GM18511 (cell line): Measurements from ENCODE around the gene BRD7.

Experiments used
- ATAC-seq: cut with Tn5 transposase; IDR thresholded peaks from one replicate; pipeline ENCODE4 v1.9.1; 2021; ENCODE audit warnings: mild to moderate bottlenecking, moderate library complexity; ENCODE audit not compliant: unreplicated experiment

The BRD7 gene

DNA sequence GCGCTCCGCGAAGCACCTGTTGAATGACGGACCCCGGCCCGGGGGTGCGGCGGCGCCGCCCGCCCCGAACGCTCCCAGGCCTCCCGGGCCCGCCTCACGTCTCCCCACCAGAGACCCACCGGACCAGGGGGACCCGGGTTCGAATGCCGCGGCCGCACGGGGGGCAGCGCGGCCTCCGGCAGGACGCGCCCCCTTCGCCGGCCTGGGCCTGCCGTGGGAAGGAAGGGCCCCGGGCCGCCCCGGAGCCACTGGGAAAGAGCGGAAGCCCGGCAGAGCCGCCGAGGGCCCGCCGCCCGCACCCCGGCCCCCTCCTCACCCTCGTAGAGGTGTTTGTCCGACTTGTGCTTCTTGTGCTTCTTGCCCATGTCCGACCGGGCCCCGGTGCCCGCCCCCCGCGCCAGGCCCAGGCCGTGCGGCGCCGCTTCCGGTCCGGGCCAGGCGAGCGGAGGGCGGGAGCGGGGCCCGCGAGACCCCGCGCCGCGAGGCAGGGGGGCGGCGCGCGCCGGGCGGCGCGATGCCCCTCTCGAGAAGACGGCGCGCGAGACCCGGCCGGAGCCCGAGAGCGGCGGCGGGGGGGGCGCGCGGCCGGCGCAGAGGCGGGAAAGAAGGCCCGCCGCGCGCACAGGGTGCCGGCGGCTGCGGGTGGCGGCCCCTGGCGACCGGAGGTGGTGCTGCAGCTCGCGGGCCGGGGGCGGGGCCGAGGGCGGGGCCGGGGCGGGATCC, at the start of gene BRD7:
TSS of gene BRD7 (minus strand) at position 579 of the 723 bp plus-strand sequence. CDS start at position 365, 214 bp downstream.
- ATAC-seq: peak; percentile 81

GRCh38 chr16:50416388-50416787, 47.6 kb upstream of the BRD7 start:
- no peak for ATAC-seq

- no peak for ATAC-seq
Observed at GRCh38 chr16:50414152-50414551, 45.4 kb upstream of the BRD7 start.

DNA sequence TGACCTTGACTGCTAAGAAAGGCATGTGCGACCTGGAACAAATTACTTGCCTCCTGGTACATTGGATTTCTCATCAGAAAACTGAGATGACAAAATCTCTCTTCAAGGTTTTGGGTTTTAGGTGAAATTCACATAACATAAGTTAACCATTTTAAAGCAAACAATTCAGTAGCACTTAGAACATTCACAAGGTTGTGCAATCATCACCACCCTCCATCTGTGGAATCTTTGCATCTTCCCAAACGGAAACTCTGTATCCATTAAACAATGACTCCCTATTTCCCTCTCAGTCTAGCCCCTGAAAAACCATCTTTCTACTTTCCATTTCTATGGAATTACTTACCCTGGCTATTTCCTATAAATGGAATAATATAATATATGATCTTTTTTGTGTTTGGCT, 42.2 kb upstream of the BRD7 start:
- ATAC-seq: no peak

GRCh38 chr16:50408001-50408561, 39.3 kb upstream of the BRD7 start:
- ATAC-seq: no peak

- ATAC-seq: no peak
Observed at GRCh38 chr16:50407351-50407750, 38.6 kb upstream of the BRD7 start.

- no peak for ATAC-seq
Observed at GRCh38 chr16:50403491-50403890, 34.7 kb upstream of the BRD7 start.

GRCh38 chr16:50402298-50402895, 33.6 kb upstream of the BRD7 start:
- no peak for ATAC-seq

DNA sequence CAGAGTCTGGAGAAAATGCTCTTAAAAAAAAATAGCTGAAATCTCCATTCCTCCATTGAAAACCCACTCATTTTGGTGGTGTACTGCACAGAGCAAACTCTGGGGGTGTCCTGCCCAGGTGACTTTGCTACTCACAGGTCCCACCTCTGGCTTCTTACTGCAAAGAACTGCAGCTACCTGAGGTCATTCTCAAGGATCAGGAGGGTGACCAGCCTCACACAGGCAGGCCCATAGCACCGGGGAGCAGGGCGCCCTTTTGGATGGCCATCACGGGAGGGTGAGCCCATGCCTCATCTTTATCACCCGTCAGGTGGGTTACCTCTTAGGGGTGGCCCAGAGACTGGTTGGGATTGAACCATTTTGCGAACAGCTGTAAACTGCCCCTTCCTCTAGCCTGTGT, 32.6 kb upstream of the BRD7 start:
- ATAC-seq: no peak

GRCh38 chr16:50400967-50401348, 32.2 kb upstream of the BRD7 start:
- no peak for ATAC-seq

DNA sequence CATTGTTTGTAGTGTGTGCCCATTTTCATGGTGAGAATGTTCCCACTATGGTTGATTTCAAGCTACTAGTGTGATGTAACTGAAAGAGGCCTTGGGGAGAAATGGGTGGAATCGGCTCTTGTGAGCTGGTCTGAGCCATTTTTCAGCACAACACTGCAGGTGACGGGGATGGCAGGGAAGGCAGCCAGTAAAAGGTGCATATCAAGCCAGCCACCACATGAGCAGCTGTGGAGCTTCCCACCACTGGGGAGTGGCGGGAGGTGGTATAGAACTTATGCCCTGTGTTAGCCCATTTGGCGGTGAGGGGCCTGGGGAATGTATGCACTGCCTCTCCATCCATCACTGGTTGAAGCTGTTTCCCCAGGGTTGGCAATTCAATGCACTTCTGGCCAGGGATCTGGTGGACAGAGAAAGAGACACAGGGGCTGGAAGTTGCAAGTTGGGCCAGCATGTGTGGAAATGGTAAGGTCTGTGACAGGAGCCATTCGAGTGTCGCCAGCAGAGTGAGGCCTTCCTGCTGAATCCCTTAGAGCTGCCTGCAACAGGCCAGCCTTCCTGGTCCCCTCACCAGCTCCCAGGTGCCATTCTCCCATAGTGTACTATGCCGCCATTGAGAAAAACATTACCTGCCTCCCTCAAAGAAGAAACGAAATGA, 31.7 kb upstream of the BRD7 start:
- no peak for ATAC-seq

DNA sequence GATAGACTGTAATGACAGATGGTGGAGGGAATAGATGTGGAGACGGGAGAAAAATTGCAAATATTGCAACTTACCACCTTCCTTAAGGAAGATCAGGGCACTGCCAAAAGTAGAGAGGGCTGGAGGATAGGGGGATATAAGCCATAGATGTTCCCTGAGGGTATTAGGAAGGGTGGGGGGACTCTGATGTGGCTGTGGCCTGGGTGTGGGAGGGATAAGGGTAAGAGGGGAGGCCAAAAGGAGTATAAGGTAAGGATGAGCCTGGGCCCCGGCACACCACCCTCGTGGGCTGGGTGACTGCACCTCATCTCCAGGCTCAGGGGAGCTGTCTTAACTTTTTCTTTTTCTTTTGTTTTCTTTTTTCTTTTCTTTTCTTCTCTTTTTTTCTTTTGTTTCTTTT, 30.6 kb upstream of the BRD7 start:
- ATAC-seq: no peak

- ATAC-seq: no peak
Observed at GRCh38 chr16:50398336-50398735, 29.5 kb upstream of the BRD7 start.

- no peak for ATAC-seq
Observed at GRCh38 chr16:50396761-50397535, 28.2 kb upstream of the BRD7 start.

- no peak for ATAC-seq
Observed at GRCh38 chr16:50395763-50396710, 27.2 kb upstream of the BRD7 start.

GRCh38 chr16:50393858-50394802, 25.3 kb upstream of the BRD7 start:
- ATAC-seq: no peak

GRCh38 chr16:50393416-50393815, 24.6 kb upstream of the BRD7 start:
- ATAC-seq: no peak

- ATAC-seq: no peak
Observed at GRCh38 chr16:50390914-50391716, 22.3 kb upstream of the BRD7 start.
